CD4-positive, alpha-beta memory T cell (primary cell): ENCODE results near the gene ZMIZ1. TPM values are rescaled to one million over a fixed set of nuclear protein-coding genes. Genes with fewer than 3 reads are reported as not detected.

Source experiments
- CTCF ChIA-PET: fragments of 350-600 bp; sonication (Branson Sonifier 250); formaldehyde crosslinking; loops from one replicate; lab custom pipeline; 2021; ENCODE audit warnings: inconsistent platforms; ENCODE audit not compliant: partially characterized antibody; lab: Charles Lee
- POLR2A ChIA-PET: fragments of 350-600 bp; sonication (Branson Sonifier 250); formaldehyde crosslinking; loops from one replicate; lab custom pipeline; 2021; ENCODE audit not compliant: partially characterized antibody; lab: Charles Lee
- DNase-seq, 5 donors: peaks; one replicate each; pipeline versions ENCODE4 v3.0.0 to v3.0.0-alpha.2; 2020 to 2022; ENCODE audit warnings: mixed read lengths in 1 of 5
- H3K27ac ChIP-seq: one replicate; pipeline ENCODE4 v1.7.0; 2013; ENCODE audit warnings: low read depth, low read length
- H3K27me3 ChIP-seq: 2 replicates; pipeline ENCODE4 v1.7.0; 2013; ENCODE audit warnings: mild to moderate bottlenecking, low read length, moderate library complexity; ENCODE audit not compliant: insufficient read depth
- H3K36me3 ChIP-seq: 2 replicates; pipeline ENCODE4 v1.7.0; 2013; ENCODE audit warnings: mild to moderate bottlenecking, low read length, moderate library complexity; ENCODE audit not compliant: insufficient read depth
- H3K4me1 ChIP-seq: 2 replicates; pipeline ENCODE4 v1.7.0; 2013; ENCODE audit warnings: mild to moderate bottlenecking, low read length, moderate library complexity; ENCODE audit not compliant: insufficient read depth
- H3K4me3 ChIP-seq, 2 donors: one replicate each; pipeline ENCODE4 v1.7.0; 2013; ENCODE audit warnings: low read length in 2 of 2, mild to moderate bottlenecking in 1 of 2
- H3K9me3 ChIP-seq, 2 donors: one replicate each; pipeline ENCODE4 v1.7.0; 2013; ENCODE audit warnings: low read length in 2 of 2, control low read depth in 1 of 2; ENCODE audit not compliant: control insufficient read depth in 1 of 2
- H3K27ac Mint-ChIP-seq, 7 donors: one replicate each; pipeline ENCODE4 v1.8.0; 2020 to 2021; ENCODE audit warnings: mixed read lengths in 7 of 7, mild to moderate bottlenecking in 6 of 7, inconsistent platforms in 3 of 7, moderate library complexity in 3 of 7
- H3K27me3 Mint-ChIP-seq, 2 donors: one replicate each; pipeline ENCODE4 v1.8.0; 2020 to 2021; ENCODE audit warnings: mixed read lengths in 2 of 2
- H3K36me3 Mint-ChIP-seq, 2 donors: one replicate each; pipeline ENCODE4 v1.8.0; 2020 to 2021; ENCODE audit warnings: mixed read lengths in 2 of 2, inconsistent platforms in 1 of 2, mild to moderate bottlenecking in 1 of 2
- H3K4me1 Mint-ChIP-seq, 4 donors: one replicate each; pipeline ENCODE4 v1.8.0; 2020 to 2021; ENCODE audit warnings: mixed read lengths in 4 of 4, mild to moderate bottlenecking in 1 of 4
- H3K4me3 Mint-ChIP-seq, 8 donors: one replicate each; pipeline ENCODE4 v1.8.0; 2020 to 2021; ENCODE audit warnings: mixed read lengths in 8 of 8, mild to moderate bottlenecking in 7 of 8, moderate library complexity in 6 of 8, inconsistent platforms in 3 of 8
- H3K9me3 Mint-ChIP-seq, 8 donors: one replicate each; pipeline ENCODE4 v1.8.0; 2020 to 2021; ENCODE audit warnings: mixed read lengths in 8 of 8, mild to moderate bottlenecking in 5 of 8, inconsistent platforms in 3 of 8, moderate library complexity in 1 of 8
- intact Hi-C: fragments of 100-400 bp; cut with micrococcal nuclease; formaldehyde crosslinking; loops from one replicate; pipeline ENCODE4 v1.15.1; 2023
- polyA plus RNA-seq, 2 donors: library from polyadenylated mRNA; unstranded; fragments of 300-500 nt; fragmentation: Illumina TruSeq; gene quantifications; one replicate each; pipeline ENCODE4 v1.2.3, GENCODE V29; 2021
- total RNA-seq, 2 experiments: library from RNA; stranded (reverse); gene quantifications; one replicate each; pipeline ENCODE4 v1.2.3, GENCODE V29; 2021

ZMIZ1 gene
- total and polyA plus RNA-seq, 4 experiments from 2014 or later, result 0.58 to 25.4 (median 14.0) TPM

DNA sequence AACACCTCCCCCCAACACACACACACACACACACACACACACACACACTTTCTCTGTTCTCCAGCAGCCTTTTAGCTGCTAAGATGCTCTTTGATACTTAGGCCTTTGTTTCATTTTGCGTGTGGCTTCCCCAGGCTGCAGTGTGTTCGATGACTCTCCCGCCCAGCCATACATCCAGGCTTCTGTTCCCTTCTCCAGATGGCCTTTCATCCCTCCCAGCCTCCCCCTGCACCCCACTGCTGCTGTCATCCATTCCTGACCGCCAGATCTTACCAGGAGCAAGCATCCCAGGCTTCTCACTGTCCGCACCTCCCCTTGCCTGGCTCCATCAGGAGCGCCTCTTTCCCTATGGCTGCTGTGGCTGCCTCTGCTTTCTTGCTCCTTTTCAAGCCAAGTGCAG lies 200.7 kb downstream of the ZMIZ1 start:
- intact Hi-C loops, result no loop called here
- H3K27me3 ChIP-seq, result no peaks in the 10 kb centered on the region
- Mint-ChIP-seq H3K9me3 (no peaks in the 10 kb centered on the region), H3K4me3 (no peak overlapping the region), H3K27me3 (no peaks in the 10 kb centered on the region), H3K36me3 (peaks cover 0 to 5% of the 10 kb centered on the region in 2 donors), H3K27ac (peak overlapping the region in 4 of 7 donors; percentile 1 to 75 (median 52)), H3K4me1 (peaks cover 8 to 21% (median 14%) of the 10 kb centered on the region in 4 donors)
- POLR2A ChIA-PET, result no interaction called here
- H3K36me3 ChIP-seq, result no peaks in the 10 kb centered on the region
- no peak overlapping the region for H3K27ac ChIP-seq
- H3K4me3 ChIP-seq, result no peak overlapping the region
- peaks cover 19% of the 10 kb centered on the region for H3K4me1 ChIP-seq
- no peaks in the 10 kb centered on the region for H3K9me3 ChIP-seq
- CTCF ChIA-PET, result no interaction called here
- DNase-seq, result no peak

DNA sequence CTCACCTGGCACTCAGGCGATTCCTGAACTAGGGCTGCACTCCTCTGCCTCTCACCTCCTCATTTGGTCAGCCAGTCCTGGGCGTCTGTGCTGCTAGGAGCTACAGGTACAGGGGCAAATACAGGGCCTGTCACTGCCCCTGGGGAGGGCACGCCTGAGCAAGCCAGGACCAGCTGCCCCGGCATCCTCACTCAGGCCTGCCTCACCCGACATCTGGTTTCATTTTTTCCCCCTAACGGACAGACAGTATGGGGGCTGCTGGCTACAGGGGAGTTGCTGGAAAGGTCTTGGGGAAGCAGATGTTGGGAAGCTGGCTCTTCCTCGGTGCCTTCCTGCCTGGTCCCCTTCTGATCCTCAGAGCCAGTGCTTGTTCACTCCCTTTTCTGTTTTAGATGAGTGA lies 201.2 kb downstream of the ZMIZ1 start:
- no peaks in the 10 kb centered on the region for H3K9me3 ChIP-seq
- H3K4me3 ChIP-seq, result no peak overlapping the region
- H3K27me3 ChIP-seq, result no peaks in the 10 kb centered on the region
- intact Hi-C loops, result no loop called here
- CTCF ChIA-PET, result no interaction called here
- no peak overlapping the region for H3K4me3 Mint-ChIP-seq
- POLR2A ChIA-PET, result no interaction called here
- no peaks in the 10 kb centered on the region for H3K36me3 ChIP-seq
- H3K4me1 ChIP-seq, result peaks cover 19% of the 10 kb centered on the region
- peaks cover 0 to 5% of the 10 kb centered on the region in 2 donors for H3K36me3 Mint-ChIP-seq
- H3K27ac ChIP-seq, result no peak overlapping the region
- peaks cover 8 to 17% (median 12%) of the 10 kb centered on the region in 4 donors for H3K4me1 Mint-ChIP-seq
- no peaks in the 10 kb centered on the region for H3K27me3 Mint-ChIP-seq
- H3K27ac Mint-ChIP-seq, result peak overlapping the region in 2 of 7 donors; percentile 37 to 51
- no peaks in the 10 kb centered on the region for H3K9me3 Mint-ChIP-seq
- no peak for DNase-seq

DNA sequence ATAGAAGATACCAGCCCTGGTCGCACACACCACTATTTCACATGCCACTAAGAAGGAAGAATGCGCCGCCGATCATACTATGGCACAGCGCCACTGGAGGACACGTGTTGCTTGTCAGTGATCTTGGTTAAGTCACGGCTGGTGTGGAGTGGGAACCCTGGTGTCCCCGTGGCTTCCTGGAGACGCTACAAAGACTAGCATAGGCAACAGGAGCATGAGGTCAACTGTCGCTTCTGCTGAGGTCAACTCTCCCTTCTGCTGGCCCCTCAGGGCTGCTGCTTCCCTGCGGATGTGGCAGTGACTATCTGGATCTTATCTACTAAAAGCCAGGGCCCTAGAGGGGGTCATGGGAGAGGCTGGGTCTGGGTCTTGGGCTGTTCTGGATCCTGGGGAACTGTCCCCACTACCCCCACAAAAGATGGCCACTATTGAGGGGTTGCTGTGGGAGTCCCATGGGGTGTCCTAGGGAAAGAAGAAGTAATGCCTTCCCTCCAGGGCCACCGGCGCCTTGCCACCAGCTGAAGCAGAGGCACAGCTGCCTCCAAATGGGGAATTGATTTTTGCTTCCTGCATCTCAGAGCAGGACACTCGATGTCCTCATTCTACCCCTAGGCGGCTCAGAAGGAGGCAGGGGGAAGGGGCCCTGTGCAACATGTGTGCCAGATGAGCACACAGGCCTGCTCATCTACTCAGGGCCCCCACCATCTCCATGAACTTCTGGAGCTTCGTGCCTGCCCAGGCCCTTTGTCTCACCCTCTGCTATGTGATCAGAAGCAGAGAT lies 201.9 kb downstream of the ZMIZ1 start:
- DNase-seq, result no peak
- Mint-ChIP-seq H3K27ac (peak overlapping the region in 2 of 7 donors; percentile 19 to 37), H3K27me3 (no peaks in the 10 kb centered on the region), H3K36me3 (peaks cover 0 to 5% of the 10 kb centered on the region in 2 donors), H3K4me3 (no peak overlapping the region), H3K4me1 (peaks cover 8 to 14% (median 11%) of the 10 kb centered on the region in 4 donors), H3K9me3 (no peaks in the 10 kb centered on the region)
- peaks cover 15% of the 10 kb centered on the region for H3K4me1 ChIP-seq
- H3K27ac ChIP-seq, result no peak overlapping the region
- ChIA-PET POLR2A (no interaction called here), CTCF (no interaction called here)
- no peaks in the 10 kb centered on the region for H3K27me3 ChIP-seq
- H3K36me3 ChIP-seq, result no peaks in the 10 kb centered on the region
- no peaks in the 10 kb centered on the region for H3K9me3 ChIP-seq
- H3K4me3 ChIP-seq, result no peak overlapping the region
- intact Hi-C loops, result no loop called here

DNA sequence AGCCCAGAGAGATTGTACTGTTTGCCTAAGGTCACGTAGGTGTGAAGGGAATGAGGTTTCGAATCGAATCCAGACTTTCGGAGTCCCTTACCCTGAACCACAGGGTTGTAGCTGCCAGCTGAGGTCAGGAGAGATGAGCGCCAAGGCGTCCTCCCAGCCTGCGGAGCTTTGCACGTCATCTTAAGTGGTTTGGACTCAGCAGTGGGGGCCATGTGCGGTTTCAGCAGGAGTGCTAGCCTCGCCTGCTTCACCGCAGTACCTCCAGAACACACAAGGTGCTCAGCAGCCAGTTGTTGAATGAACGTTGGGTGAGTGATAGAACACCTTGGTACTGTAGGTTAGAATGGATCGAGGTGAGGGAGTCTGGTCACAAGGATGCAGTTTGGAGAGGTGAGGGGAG lies 203.6 kb downstream of the ZMIZ1 start:
- peaks cover 0 to 9% (median 5%) of the 10 kb centered on the region in 4 donors for H3K4me1 Mint-ChIP-seq
- Histone ChIP-seq H3K27me3 (no peaks in the 10 kb centered on the region), H3K36me3 (peaks cover 5% of the 10 kb centered on the region), H3K4me1 (no peaks in the 10 kb centered on the region), H3K9me3 (no peaks in the 10 kb centered on the region), H3K4me3 (no peak overlapping the region), H3K27ac (no peak overlapping the region)
- H3K36me3 Mint-ChIP-seq, result peaks cover 7 to 12% of the 10 kb centered on the region in 2 donors
- H3K27me3 Mint-ChIP-seq, result no peaks in the 10 kb centered on the region
- peak overlapping the region in 1 of 7 donors; percentile 6 for H3K27ac Mint-ChIP-seq
- ChIA-PET POLR2A (no interaction called here), CTCF (no interaction called here)
- no peak overlapping the region for H3K4me3 Mint-ChIP-seq
- intact Hi-C loops, result no loop called here
- DNase-seq, result no peak
- H3K9me3 Mint-ChIP-seq, result no peaks in the 10 kb centered on the region

DNA sequence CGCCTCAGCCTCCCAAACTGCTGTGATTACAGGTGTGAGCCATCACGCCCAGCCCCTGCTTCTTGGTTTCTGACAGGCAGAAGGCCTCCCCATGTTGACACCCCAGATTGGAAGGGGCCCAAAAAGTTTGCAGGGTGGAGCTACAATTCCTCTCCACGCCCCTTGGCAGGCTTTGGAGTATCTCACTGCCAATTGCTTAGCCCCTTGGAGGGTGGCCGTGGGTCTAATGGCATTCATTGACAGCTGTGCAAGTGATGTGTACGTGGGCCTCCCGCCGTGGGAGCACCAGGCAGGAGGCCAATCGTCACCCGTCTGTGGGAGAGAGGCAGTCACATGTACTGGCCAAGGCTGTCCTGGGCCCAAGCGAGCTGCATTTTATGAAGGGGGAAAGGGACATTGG lies 204.8 kb downstream of the ZMIZ1 start:
- Mint-ChIP-seq H3K27me3 (no peaks in the 10 kb centered on the region), H3K9me3 (no peaks in the 10 kb centered on the region), H3K27ac (no peak overlapping the region), H3K4me3 (no peak overlapping the region), H3K4me1 (peaks cover 0 to 6% (median 2%) of the 10 kb centered on the region in 4 donors), H3K36me3 (peaks cover 15 to 17% of the 10 kb centered on the region in 2 donors)
- ChIA-PET CTCF (interaction anchor here (0.8 kb wide), 1 partner anchor 12 kb away, joined by 3 read pairs; no protein-coding TSS in a partner anchor), POLR2A (no interaction called here)
- Histone ChIP-seq H3K4me1 (no peaks in the 10 kb centered on the region), H3K9me3 (no peaks in the 10 kb centered on the region), H3K27me3 (no peaks in the 10 kb centered on the region), H3K36me3 (peaks cover 13% of the 10 kb centered on the region), H3K27ac (no peak overlapping the region), H3K4me3 (no peak overlapping the region)
- DNase-seq, result no peak
- intact Hi-C loops, result no loop called here

DNA sequence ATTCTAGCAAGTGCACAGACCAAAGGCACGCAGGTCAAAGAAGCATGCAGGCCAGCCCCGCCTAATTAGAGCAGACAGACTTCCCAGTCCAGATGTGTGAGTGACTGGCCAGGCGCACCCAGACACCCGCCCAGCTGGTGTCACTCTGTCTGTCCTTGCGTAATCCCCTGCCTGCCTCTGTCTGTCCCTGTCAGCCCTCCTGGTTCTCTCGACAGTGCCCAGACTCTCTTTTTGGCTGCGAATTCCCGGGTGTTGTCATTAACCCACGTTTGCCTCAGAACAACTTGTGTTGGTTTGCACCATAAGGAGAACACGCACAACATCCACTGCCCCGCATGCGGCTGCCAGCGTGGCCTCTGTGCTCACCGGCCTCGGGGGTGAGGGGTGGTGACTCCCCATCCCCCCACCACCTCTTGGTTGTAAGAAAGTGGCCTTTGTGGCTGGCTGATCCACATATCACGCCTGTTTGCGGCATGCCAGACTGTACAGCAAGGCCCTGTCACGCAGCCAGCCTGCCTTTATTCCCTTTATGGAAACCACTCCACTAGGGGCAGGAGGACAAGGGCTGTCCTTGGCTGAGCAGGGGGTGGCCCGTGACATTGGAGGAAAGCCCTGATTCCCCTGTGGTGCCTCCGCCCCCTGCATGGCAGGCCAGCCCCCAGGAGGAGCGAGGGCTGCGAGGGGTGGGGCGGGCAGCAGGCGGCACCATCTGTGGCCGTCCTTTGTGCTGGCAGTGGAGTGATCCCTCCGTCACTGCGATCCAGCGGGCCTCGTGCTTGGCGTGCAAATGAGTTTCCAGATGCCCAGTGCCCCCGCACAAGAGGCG lies 205.7 kb downstream of the ZMIZ1 start:
- POLR2A ChIA-PET, result no interaction called here
- no peaks in the 10 kb centered on the region for H3K9me3 ChIP-seq
- CTCF ChIA-PET, result interaction anchor here (0.8 kb wide), 1 partner anchor 9 kb away, joined by 3 read pairs; no protein-coding TSS in a partner anchor
- intact Hi-C loops, result no loop called here
- H3K36me3 ChIP-seq, result peaks cover 13% of the 10 kb centered on the region
- Mint-ChIP-seq H3K9me3 (no peaks in the 10 kb centered on the region), H3K27ac (no peak overlapping the region), H3K36me3 (peaks cover 17 to 19% of the 10 kb centered on the region in 2 donors), H3K4me1 (peaks cover 0 to 4% (median 1%) of the 10 kb centered on the region in 4 donors), H3K4me3 (no peak overlapping the region), H3K27me3 (no peaks in the 10 kb centered on the region)
- no peak overlapping the region for H3K27ac ChIP-seq
- H3K4me1 ChIP-seq, result no peaks in the 10 kb centered on the region
- no peak overlapping the region for H3K4me3 ChIP-seq
- H3K27me3 ChIP-seq, result no peaks in the 10 kb centered on the region
- DNase-seq, result no peak

DNA sequence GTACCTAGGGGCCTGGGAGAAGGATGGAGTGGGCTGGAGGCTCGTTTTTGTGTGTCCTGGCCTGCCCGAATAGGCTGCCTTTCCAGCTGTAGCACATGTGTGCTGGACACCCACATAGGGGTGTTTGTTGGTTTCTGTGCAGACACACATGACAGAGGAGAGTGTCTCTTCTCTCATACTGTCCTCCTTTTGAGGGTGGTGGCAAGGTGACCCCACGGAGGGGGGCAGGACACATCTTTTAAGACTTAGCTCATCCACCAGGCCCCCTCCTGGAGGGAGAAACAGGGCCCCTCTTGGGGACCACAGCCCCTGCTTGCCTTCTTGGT lies 206.3 kb downstream of the ZMIZ1 start:
- peaks cover 13% of the 10 kb centered on the region for H3K36me3 ChIP-seq
- intact Hi-C loops, result no loop called here
- no peak overlapping the region for H3K4me3 Mint-ChIP-seq
- no peaks in the 10 kb centered on the region for H3K4me1 ChIP-seq
- H3K9me3 ChIP-seq, result no peaks in the 10 kb centered on the region
- H3K27ac Mint-ChIP-seq, result no peak overlapping the region
- H3K36me3 Mint-ChIP-seq, result peaks cover 17 to 19% of the 10 kb centered on the region in 2 donors
- H3K27me3 Mint-ChIP-seq, result no peaks in the 10 kb centered on the region
- no peak overlapping the region for H3K4me3 ChIP-seq
- ChIA-PET POLR2A (interaction anchor here (1.5 kb wide), 1 partner anchor 11 kb away, joined by 4 read pairs; no protein-coding TSS in a partner anchor), CTCF (interaction anchor here (0.8 kb wide), 1 partner anchor 9 kb away, joined by 3 read pairs; no protein-coding TSS in a partner anchor)
- H3K4me1 Mint-ChIP-seq, result peaks cover 0 to 4% (median 1%) of the 10 kb centered on the region in 4 donors
- H3K27me3 ChIP-seq, result no peaks in the 10 kb centered on the region
- no peak for DNase-seq
- no peaks in the 10 kb centered on the region for H3K9me3 Mint-ChIP-seq
- H3K27ac ChIP-seq, result no peak overlapping the region
